Measurements from ENCODE around the gene ACD. TPM values are rescaled to one million over a fixed set of nuclear protein-coding genes. Genes with fewer than 3 reads are reported as not detected.

ACD gene
- total and polyA plus RNA-seq, 9 of the 15 experiments (the other 6 are each of a cell fraction or from before 2014, with no cell fraction given), result 4.2 to 47.4 (median 19.2) TPM

DNA sequence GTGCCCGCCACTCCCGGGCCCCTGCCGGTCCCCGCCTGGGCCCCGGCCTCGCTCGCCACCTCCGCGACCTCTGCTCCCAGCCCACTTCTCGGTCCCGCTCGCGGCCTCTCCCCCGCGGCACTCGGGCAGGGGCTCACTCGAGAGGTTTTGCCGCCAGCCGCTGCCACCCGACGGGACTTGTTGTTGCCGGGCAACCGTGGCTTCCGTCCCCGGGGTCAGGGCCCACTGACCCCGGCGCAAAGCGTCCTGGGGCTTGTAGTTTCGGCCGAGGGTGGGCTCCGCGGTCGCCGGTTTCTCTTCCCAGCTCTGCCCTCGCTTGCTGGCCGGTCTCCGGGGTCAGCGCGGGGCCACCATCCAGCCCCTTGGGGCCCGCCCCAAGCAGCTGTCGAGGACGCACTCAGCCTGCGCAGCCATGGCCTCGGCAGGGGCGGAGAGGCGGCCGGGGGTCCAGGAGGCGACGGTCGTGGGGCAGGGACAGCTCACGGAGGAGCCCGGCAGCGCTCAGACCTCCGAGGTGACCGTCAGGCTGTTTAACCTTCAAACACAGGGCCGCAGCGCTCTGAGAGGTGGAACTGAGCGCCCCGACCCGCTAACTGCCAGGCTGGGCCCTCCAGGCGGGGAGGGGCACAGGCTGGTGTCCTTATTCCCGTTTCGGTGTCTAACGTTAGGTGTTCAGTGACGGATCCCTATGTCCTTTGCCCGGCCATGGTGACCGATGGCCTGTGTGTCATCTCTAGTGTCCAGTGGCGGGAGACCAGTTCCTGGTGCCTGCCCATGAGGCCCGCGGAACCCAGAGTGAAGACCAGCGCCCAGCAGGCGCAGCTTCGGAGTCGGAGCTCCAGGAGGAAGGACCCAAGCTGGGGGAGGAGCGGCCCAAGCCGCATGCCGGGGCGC lies 6.7 kb upstream of the ACD start, which contains the start of the genes C16orf86 and ENKD1 (continued):
- TF ChIP-seq, protein P1, sequence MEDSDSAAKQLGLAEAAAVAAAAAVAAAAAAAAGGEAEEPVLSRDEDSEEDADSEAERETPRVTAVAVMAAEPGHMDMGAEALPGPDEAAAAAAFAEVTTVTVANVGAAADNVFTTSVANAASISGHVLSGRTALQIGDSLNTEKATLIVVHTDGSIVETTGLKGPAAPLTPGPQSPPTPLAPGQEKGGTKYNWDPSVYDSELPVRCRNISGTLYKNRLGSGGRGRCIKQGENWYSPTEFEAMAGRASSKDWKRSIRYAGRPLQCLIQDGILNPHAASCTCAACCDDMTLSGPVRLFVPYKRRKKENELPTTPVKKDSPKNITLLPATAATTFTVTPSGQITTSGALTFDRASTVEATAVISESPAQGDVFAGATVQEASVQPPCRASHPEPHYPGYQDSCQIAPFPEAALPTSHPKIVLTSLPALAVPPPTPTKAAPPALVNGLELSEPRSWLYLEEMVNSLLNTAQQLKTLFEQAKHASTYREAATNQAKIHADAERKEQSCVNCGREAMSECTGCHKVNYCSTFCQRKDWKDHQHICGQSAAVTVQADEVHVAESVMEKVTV (CRISPR knock-in tag; IDR thresholded peaks at IDR 0.05), result no peak
- TF ChIP-seq C11orf30 (IDR thresholded peaks at IDR 0.05; ENCODE audit: low read depth) (no peak), U2AF2 (optimal IDR thresholded peaks at IDR 0.05; ENCODE audit: low read depth, low read length) (no peak), SAFB2 (IDR thresholded peaks at IDR 0.05; ENCODE audit: borderline replicate concordance, low read depth, low read length, severe bottlenecking) (no peak), SAP30 (IDR thresholded peaks at IDR 0.05; ENCODE audit: borderline replicate concordance, insufficient read depth, low read depth, low read length, poor library complexity, severe bottlenecking) (peak; percentile 71), ZKSCAN3 (CRISPR knock-in tag; IDR thresholded peaks at IDR 0.05) (no peak), MYC (IDR thresholded peaks at IDR 0.05; ENCODE audit: low read depth, low read length) (0 out of 2 replicates have a peak, but pooled peaks have one; percentile 9), MYC (CRISPR knock-in tag; IDR thresholded peaks at IDR 0.05; ENCODE audit: borderline replicate concordance, low read depth) (no peak), KDM1A (IDR thresholded peaks at IDR 0.05) (no peak), RFX1 (IDR thresholded peaks at IDR 0.05) (peak; percentile 93), PHB (CRISPR knock-in tag; IDR thresholded peaks at IDR 0.05) (no peak), ZNF311 (CRISPR knock-in tag; IDR thresholded peaks at IDR 0.05) (no peak), NCOA4 (IDR thresholded peaks at IDR 0.05; ENCODE audit: partially characterized antibody) (no peak)
- TF ChIP-seq, protein P2, sequence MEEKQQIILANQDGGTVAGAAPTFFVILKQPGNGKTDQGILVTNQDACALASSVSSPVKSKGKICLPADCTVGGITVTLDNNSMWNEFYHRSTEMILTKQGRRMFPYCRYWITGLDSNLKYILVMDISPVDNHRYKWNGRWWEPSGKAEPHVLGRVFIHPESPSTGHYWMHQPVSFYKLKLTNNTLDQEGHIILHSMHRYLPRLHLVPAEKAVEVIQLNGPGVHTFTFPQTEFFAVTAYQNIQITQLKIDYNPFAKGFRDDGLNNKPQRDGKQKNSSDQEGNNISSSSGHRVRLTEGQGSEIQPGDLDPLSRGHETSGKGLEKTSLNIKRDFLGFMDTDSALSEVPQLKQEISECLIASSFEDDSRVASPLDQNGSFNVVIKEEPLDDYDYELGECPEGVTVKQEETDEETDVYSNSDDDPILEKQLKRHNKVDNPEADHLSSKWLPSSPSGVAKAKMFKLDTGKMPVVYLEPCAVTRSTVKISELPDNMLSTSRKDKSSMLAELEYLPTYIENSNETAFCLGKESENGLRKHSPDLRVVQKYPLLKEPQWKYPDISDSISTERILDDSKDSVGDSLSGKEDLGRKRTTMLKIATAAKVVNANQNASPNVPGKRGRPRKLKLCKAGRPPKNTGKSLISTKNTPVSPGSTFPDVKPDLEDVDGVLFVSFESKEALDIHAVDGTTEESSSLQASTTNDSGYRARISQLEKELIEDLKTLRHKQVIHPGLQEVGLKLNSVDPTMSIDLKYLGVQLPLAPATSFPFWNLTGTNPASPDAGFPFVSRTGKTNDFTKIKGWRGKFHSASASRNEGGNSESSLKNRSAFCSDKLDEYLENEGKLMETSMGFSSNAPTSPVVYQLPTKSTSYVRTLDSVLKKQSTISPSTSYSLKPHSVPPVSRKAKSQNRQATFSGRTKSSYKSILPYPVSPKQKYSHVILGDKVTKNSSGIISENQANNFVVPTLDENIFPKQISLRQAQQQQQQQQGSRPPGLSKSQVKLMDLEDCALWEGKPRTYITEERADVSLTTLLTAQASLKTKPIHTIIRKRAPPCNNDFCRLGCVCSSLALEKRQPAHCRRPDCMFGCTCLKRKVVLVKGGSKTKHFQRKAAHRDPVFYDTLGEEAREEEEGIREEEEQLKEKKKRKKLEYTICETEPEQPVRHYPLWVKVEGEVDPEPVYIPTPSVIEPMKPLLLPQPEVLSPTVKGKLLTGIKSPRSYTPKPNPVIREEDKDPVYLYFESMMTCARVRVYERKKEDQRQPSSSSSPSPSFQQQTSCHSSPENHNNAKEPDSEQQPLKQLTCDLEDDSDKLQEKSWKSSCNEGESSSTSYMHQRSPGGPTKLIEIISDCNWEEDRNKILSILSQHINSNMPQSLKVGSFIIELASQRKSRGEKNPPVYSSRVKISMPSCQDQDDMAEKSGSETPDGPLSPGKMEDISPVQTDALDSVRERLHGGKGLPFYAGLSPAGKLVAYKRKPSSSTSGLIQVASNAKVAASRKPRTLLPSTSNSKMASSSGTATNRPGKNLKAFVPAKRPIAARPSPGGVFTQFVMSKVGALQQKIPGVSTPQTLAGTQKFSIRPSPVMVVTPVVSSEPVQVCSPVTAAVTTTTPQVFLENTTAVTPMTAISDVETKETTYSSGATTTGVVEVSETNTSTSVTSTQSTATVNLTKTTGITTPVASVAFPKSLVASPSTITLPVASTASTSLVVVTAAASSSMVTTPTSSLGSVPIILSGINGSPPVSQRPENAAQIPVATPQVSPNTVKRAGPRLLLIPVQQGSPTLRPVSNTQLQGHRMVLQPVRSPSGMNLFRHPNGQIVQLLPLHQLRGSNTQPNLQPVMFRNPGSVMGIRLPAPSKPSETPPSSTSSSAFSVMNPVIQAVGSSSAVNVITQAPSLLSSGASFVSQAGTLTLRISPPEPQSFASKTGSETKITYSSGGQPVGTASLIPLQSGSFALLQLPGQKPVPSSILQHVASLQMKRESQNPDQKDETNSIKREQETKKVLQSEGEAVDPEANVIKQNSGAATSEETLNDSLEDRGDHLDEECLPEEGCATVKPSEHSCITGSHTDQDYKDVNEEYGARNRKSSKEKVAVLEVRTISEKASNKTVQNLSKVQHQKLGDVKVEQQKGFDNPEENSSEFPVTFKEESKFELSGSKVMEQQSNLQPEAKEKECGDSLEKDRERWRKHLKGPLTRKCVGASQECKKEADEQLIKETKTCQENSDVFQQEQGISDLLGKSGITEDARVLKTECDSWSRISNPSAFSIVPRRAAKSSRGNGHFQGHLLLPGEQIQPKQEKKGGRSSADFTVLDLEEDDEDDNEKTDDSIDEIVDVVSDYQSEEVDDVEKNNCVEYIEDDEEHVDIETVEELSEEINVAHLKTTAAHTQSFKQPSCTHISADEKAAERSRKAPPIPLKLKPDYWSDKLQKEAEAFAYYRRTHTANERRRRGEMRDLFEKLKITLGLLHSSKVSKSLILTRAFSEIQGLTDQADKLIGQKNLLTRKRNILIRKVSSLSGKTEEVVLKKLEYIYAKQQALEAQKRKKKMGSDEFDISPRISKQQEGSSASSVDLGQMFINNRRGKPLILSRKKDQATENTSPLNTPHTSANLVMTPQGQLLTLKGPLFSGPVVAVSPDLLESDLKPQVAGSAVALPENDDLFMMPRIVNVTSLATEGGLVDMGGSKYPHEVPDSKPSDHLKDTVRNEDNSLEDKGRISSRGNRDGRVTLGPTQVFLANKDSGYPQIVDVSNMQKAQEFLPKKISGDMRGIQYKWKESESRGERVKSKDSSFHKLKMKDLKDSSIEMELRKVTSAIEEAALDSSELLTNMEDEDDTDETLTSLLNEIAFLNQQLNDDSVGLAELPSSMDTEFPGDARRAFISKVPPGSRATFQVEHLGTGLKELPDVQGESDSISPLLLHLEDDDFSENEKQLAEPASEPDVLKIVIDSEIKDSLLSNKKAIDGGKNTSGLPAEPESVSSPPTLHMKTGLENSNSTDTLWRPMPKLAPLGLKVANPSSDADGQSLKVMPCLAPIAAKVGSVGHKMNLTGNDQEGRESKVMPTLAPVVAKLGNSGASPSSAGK (IDR thresholded peaks at IDR 0.05), result no peak

Measured in K562 (cell line).